ENCODE data around the gene CCDC187. TPM values are rescaled to one million over a fixed set of nuclear protein-coding genes. Genes with fewer than 3 reads are reported as not detected.

CCDC187 gene
- total RNA-seq, 1 experiment from 2014 or later = not detected

GRCh38 chr9:136334541-136334940, 30.6 kb upstream of the CCDC187 start:
- ChIA-PET CTCF (no interaction called here), POLR2A (ENCODE audit: low non-redundant PET) (no interaction called here)
- no peak for DNase-seq (ENCODE audit: low spot score)
- Histone ChIP-seq H3K4me3 (ENCODE audit: low read depth, low read length, poor library complexity, severe bottlenecking) (no peak overlapping the region), H3K27ac (ENCODE audit: low read depth, low read length, poor library complexity, severe bottlenecking) (no peak overlapping the region), H3K36me3 (ENCODE audit: insufficient read depth, low read length, poor library complexity, severe bottlenecking) (peaks cover 7% of the 10 kb centered on the region), H3K27me3 (replicated peaks; ENCODE audit: insufficient read depth, low read depth, low read length, poor library complexity) (no peaks in the 10 kb centered on the region), H3K4me1 (ENCODE audit: insufficient read depth, low read length, poor library complexity, severe bottlenecking) (no peaks in the 10 kb centered on the region), H3K9me3 (ENCODE audit: low read depth, low read length, poor library complexity, severe bottlenecking) (no peaks in the 10 kb centered on the region)
- TF ChIP-seq EZH2 (IDR thresholded peaks at IDR 0.05; ENCODE audit: borderline replicate concordance, low read depth, low read length, poor library complexity, severe bottlenecking) (no peak), CTCF (conservative IDR thresholded peaks at IDR 0.05; ENCODE audit: low read depth, low read length) (no peak)
- intact Hi-C loops (cut with micrococcal nuclease; ENCODE audit: unreplicated experiment) = no loop called here
- no TSS peak for BruUV-seq (replicated peaks)

- H3K27me3 ChIP-seq (replicated peaks; ENCODE audit: insufficient read depth, low read depth, low read length, poor library complexity) = no peaks in the 10 kb centered on the region
- H3K36me3 ChIP-seq (ENCODE audit: insufficient read depth, low read length, poor library complexity, severe bottlenecking) = peaks cover 7% of the 10 kb centered on the region
- intact Hi-C loops (cut with micrococcal nuclease; ENCODE audit: unreplicated experiment) = no loop called here
- H3K9me3 ChIP-seq (ENCODE audit: low read depth, low read length, poor library complexity, severe bottlenecking) = no peaks in the 10 kb centered on the region
- ChIA-PET POLR2A (ENCODE audit: low non-redundant PET) (no interaction called here), CTCF (no interaction called here)
- DNase-seq (ENCODE audit: low spot score) = no peak
- no peak overlapping the region for H3K4me3 ChIP-seq (ENCODE audit: low read depth, low read length, poor library complexity, severe bottlenecking)
- no TSS peak for BruUV-seq (replicated peaks)
- H3K27ac ChIP-seq (ENCODE audit: low read depth, low read length, poor library complexity, severe bottlenecking) = no peak overlapping the region
- no peak for TF ChIP-seq EZH2 (IDR thresholded peaks at IDR 0.05; ENCODE audit: borderline replicate concordance, low read depth, low read length, poor library complexity, severe bottlenecking)
- TF ChIP-seq CTCF (conservative IDR thresholded peaks at IDR 0.05; ENCODE audit: low read depth, low read length) = no peak
- H3K4me1 ChIP-seq (ENCODE audit: insufficient read depth, low read length, poor library complexity, severe bottlenecking) = peaks cover 7% of the 10 kb centered on the region
Observed at GRCh38 chr9:136333486-136333885, 29.6 kb upstream of the CCDC187 start.

GRCh38 chr9:136333045-136333444, 29.2 kb upstream of the CCDC187 start:
- no peak for TF ChIP-seq EZH2 (IDR thresholded peaks at IDR 0.05; ENCODE audit: borderline replicate concordance, low read depth, low read length, poor library complexity, severe bottlenecking)
- TF ChIP-seq CTCF (conservative IDR thresholded peaks at IDR 0.05; ENCODE audit: low read depth, low read length) = no peak
- Histone ChIP-seq H3K4me1 (ENCODE audit: insufficient read depth, low read length, poor library complexity, severe bottlenecking) (peaks cover 12% of the 10 kb centered on the region), H3K9me3 (ENCODE audit: low read depth, low read length, poor library complexity, severe bottlenecking) (no peaks in the 10 kb centered on the region), H3K4me3 (ENCODE audit: low read depth, low read length, poor library complexity, severe bottlenecking) (no peak overlapping the region), H3K27me3 (replicated peaks; ENCODE audit: insufficient read depth, low read depth, low read length, poor library complexity) (no peaks in the 10 kb centered on the region), H3K27ac (ENCODE audit: low read depth, low read length, poor library complexity, severe bottlenecking) (no peak overlapping the region), H3K36me3 (ENCODE audit: insufficient read depth, low read length, poor library complexity, severe bottlenecking) (peaks cover 7% of the 10 kb centered on the region)
- intact Hi-C loops (cut with micrococcal nuclease; ENCODE audit: unreplicated experiment) = no loop called here
- POLR2A ChIA-PET (ENCODE audit: low non-redundant PET) = no interaction called here
- CTCF ChIA-PET = no interaction called here
- no peak for DNase-seq (ENCODE audit: low spot score)
- no TSS peak for BruUV-seq (replicated peaks)
